KMS-11 (cell line): ENCODE data around the gene OR13D1.
"Not testable (repeated sequence)": the region's sequence is repeated elsewhere in the genome, so short reads cannot be mapped to it uniquely, and the experiment has no call there.

Source experiments
- H2AFZ ChIP-seq: fragments of 200-600 bp; sonication (generic); 2 replicates; pipeline ENCODE4 v1.6.1; 2016; ENCODE audit warnings: antibody characterized with exemption, mixed run types, low read depth
- H3K27ac ChIP-seq: fragments of 200-600 bp; sonication (generic); 2 replicates; pipeline ENCODE4 v1.6.1; 2016; ENCODE audit warnings: mild to moderate bottlenecking, mixed run types
- H3K27me3 ChIP-seq: fragments of 200-600 bp; sonication (generic); 2 replicates; pipeline ENCODE4 v1.6.1; 2017; ENCODE audit warnings: mild to moderate bottlenecking, low read depth, mixed run types, moderate library complexity; ENCODE audit not compliant: insufficient read depth
- H3K36me3 ChIP-seq: fragments of 200-600 bp; sonication (generic); 2 replicates; pipeline ENCODE4 v1.6.1; 2017; ENCODE audit warnings: mild to moderate bottlenecking, mixed run types; ENCODE audit not compliant: insufficient read depth
- H3K4me1 ChIP-seq: fragments of 200-600 bp; sonication (generic); 2 replicates; pipeline ENCODE4 v1.6.1; 2016; ENCODE audit warnings: mild to moderate bottlenecking, low read depth, mixed run types; ENCODE audit not compliant: poor library complexity, severe bottlenecking
- H3K4me2 ChIP-seq: fragments of 200-600 bp; sonication (generic); 2 replicates; pipeline ENCODE4 v1.7.0; 2016; ENCODE audit warnings: mild to moderate bottlenecking, mixed run types
- H3K4me3 ChIP-seq: fragments of 200-600 bp; sonication (generic); IDR thresholded peaks from 2 replicates; pipeline ENCODE4 v1.6.1; 2017; ENCODE audit warnings: low read depth, low read length, mixed read lengths; ENCODE audit not compliant: insufficient read depth
- H3K79me2 ChIP-seq: fragments of 200-600 bp; sonication (generic); 2 replicates; pipeline ENCODE4 v1.6.1; 2016; ENCODE audit warnings: low read depth, mixed run types; ENCODE audit not compliant: insufficient read depth
- H3K9ac ChIP-seq: fragments of 200-600 bp; sonication (generic); 2 replicates; pipeline ENCODE4 v1.6.1; 2016; ENCODE audit warnings: mild to moderate bottlenecking, mixed run types
- H4K20me1 ChIP-seq: fragments of 200-600 bp; sonication (generic); 2 replicates; pipeline ENCODE4 v1.6.1; 2016; ENCODE audit warnings: mild to moderate bottlenecking, mixed run types; ENCODE audit not compliant: insufficient read depth
- TF ChIP-seq, protein P1 (sequence below): fragments of 200-600 bp; sonication (generic); conservative IDR thresholded peaks from 2 replicates; pipeline ENCODE4 v1.6.1; 2017; ENCODE audit warnings: low read depth, mild to moderate bottlenecking, antibody characterized with exemption, low read length, moderate library complexity, mixed read lengths

Gene OR13D1

DNA sequence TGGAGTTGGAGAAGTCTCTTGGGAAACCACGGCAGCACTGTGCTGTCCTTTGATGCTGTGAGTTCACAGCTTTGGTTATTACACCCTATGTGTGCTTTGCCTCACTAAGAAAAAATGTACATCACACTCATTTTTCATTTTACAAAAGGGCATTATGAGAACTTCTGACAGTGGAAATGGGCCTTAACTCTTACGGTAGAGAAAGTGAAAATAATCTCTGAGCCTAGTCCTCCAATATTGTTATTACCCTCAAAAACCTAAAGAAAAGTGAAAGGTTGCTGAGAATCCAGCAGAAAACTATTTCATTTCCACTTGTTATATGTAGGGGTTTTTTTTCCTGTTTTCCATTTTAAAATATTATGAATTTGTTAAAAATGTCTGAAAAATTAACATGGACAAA lies 8.2 kb upstream of the OR13D1 start:
- Histone ChIP-seq H4K20me1 (no peaks in the 10 kb centered on the region), H3K4me1 (no peaks in the 10 kb centered on the region), H3K36me3 (no peaks in the 10 kb centered on the region), H2AFZ (no peak overlapping the region), H3K79me2 (no peaks in the 10 kb centered on the region), H3K27ac (no peak overlapping the region), H3K27me3 (no peaks in the 10 kb centered on the region), H3K4me2 (no peak overlapping the region), H3K9ac (no peak overlapping the region), H3K4me3 (no peak overlapping the region)
- TF ChIP-seq, protein P1, sequence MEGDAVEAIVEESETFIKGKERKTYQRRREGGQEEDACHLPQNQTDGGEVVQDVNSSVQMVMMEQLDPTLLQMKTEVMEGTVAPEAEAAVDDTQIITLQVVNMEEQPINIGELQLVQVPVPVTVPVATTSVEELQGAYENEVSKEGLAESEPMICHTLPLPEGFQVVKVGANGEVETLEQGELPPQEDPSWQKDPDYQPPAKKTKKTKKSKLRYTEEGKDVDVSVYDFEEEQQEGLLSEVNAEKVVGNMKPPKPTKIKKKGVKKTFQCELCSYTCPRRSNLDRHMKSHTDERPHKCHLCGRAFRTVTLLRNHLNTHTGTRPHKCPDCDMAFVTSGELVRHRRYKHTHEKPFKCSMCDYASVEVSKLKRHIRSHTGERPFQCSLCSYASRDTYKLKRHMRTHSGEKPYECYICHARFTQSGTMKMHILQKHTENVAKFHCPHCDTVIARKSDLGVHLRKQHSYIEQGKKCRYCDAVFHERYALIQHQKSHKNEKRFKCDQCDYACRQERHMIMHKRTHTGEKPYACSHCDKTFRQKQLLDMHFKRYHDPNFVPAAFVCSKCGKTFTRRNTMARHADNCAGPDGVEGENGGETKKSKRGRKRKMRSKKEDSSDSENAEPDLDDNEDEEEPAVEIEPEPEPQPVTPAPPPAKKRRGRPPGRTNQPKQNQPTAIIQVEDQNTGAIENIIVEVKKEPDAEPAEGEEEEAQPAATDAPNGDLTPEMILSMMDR: no peak

DNA sequence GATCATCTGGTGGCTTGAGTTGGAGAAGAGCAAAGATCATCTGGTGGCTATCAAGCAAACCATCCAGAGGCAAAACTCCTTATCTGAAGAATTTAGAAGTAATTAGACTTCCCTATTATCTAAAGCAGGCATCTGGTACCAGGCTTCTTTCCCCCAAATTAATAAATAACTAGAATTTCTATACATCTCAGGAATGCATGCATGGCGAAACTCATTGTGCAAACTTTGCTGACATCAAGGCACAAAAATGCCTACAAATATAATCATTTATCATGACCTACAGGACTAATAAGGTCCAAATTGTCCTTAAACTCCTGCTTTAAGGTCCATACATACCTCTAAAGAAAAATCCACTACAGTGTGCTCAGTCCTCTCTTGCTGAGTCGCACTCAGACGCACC lies 6.0 kb downstream of the OR13D1 start:
- Histone ChIP-seq H3K79me2 (no peaks in the 10 kb centered on the region), H3K9ac (no peak overlapping the region), H3K27me3 (no peaks in the 10 kb centered on the region), H4K20me1 (no peaks in the 10 kb centered on the region), H3K36me3 (no peaks in the 10 kb centered on the region), H3K4me3 (no peak overlapping the region), H3K27ac (no peak overlapping the region), H3K4me1 (no peaks in the 10 kb centered on the region), H2AFZ (no peak overlapping the region), H3K4me2 (no peak overlapping the region)
- TF ChIP-seq, protein P1: no peak

DNA sequence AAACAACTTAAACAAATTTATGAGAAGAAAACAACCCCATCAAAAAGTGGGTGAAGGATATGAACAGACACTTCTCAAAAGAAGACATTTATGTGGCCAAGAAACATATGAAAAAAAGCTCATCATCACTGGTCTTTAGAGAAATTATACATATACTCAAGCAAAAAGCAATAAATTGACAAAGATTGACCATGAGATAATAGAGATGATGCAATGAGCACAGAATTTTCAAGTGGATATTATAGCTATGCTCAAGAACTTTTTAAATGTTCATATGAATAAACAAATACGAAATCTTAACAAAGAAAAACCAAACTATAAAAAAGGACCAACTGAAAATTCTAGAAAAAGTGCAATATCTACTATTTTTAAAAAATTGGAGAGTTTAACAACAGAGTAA lies 14.4 kb downstream of the OR13D1 start:
- H3K36me3 ChIP-seq, H3K27ac ChIP-seq, H3K9ac ChIP-seq, H3K4me2 ChIP-seq, H3K79me2 ChIP-seq, H3K4me1 ChIP-seq, H3K4me3 ChIP-seq, H2AFZ ChIP-seq, H4K20me1 ChIP-seq, H3K27me3 ChIP-seq: not testable (repeated sequence)

DNA sequence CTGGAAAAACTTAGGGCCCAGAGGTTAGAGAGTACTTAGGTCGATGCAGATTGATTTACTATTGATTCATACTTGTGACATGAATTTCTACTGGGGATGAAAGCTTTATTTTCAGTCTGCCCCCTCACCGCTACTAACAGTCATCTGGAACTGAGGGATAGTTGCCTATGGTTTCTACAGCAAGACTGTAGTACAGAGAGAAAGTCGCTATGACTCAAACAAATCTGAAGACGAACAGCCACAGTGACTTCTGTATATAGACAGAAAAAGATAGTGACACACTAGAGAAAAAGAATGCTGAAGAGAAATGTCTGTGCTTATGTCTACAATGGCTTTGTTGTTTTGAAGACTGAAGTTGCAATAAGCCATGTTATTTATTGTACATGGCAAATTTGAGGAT lies 17.3 kb downstream of the OR13D1 start:
- H4K20me1 ChIP-seq: no peaks in the 10 kb centered on the region
- H3K4me3 ChIP-seq: no peak overlapping the region
- H3K4me2 ChIP-seq: no peak overlapping the region
- H3K9ac ChIP-seq: no peak overlapping the region
- no peaks in the 10 kb centered on the region for H3K79me2 ChIP-seq
- H3K27me3 ChIP-seq: no peaks in the 10 kb centered on the region
- no peaks in the 10 kb centered on the region for H3K4me1 ChIP-seq
- H2AFZ ChIP-seq: no peak overlapping the region
- no peaks in the 10 kb centered on the region for H3K36me3 ChIP-seq
- TF ChIP-seq, protein P1: no peak
- no peak overlapping the region for H3K27ac ChIP-seq

DNA sequence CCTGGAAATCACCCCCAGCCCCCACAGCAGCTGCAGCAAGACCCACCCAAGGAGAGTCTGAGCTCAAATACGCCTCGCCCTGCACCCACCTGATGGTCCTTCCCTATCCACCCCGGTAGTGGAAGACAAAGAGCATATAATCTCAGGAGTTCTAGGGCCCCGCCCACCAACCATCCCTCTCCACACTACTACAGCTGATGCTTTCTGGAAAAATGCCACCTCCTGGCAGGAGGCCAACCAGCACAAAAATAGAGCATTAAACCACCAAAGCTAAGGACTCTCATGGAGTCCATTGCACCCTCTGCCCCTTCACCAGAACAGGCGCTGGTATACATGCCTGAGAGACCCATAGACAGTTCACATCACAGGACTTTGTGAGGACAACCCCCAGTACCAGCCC lies 30.7 kb downstream of the OR13D1 start:
- Histone ChIP-seq H3K27ac (no peak overlapping the region), H3K36me3 (no peaks in the 10 kb centered on the region), H3K79me2 (no peaks in the 10 kb centered on the region), H3K4me2 (no peak overlapping the region), H4K20me1 (no peaks in the 10 kb centered on the region), H3K4me1 (no peaks in the 10 kb centered on the region), H3K27me3 (no peaks in the 10 kb centered on the region), H3K4me3 (no peak overlapping the region), H3K9ac (no peak overlapping the region), H2AFZ (no peak overlapping the region)
- TF ChIP-seq, protein P1: no peak
